Measurements from ENCODE around the gene OR10P1.

OR10P1 gene

DNA sequence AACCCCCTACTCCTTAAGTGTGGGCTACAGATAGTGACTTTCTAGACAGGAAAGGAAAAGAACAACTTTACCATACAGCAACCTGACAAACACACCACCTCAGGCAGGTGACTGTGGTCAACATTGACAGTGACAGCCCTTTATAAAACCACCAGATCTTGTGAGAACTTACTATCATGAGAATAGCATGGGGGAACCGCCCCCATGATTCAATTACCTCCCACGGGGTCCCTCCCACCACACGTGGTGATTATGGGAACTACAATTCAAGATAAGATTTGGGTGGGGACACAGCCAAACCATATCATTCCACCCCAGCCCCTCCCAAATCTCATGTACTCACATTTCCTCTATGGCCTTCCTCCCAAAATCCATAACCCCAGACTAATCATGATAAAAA lies 16.3 kb downstream of the OR10P1 start:
- Histone ChIP-seq H3K27me3 (ENCODE audit: control insufficient read depth, insufficient read depth, low read length) (peaks cover 13% of the 10 kb centered on the region), H3K36me3 (ENCODE audit: insufficient read depth, low read length) (no peaks in the 10 kb centered on the region), H3K4me3 (ENCODE audit: low read length) (no peak overlapping the region), H3K9ac (ENCODE audit: low read depth, low read length) (no peak overlapping the region), H3K4me2 (ENCODE audit: low read length) (no peak overlapping the region), H3K9me3 (replicated peaks; ENCODE audit: low read length) (no peaks in the 10 kb centered on the region), H3K4me1 (ENCODE audit: control insufficient read depth, insufficient read depth, low read length) (no peaks in the 10 kb centered on the region)

DNA sequence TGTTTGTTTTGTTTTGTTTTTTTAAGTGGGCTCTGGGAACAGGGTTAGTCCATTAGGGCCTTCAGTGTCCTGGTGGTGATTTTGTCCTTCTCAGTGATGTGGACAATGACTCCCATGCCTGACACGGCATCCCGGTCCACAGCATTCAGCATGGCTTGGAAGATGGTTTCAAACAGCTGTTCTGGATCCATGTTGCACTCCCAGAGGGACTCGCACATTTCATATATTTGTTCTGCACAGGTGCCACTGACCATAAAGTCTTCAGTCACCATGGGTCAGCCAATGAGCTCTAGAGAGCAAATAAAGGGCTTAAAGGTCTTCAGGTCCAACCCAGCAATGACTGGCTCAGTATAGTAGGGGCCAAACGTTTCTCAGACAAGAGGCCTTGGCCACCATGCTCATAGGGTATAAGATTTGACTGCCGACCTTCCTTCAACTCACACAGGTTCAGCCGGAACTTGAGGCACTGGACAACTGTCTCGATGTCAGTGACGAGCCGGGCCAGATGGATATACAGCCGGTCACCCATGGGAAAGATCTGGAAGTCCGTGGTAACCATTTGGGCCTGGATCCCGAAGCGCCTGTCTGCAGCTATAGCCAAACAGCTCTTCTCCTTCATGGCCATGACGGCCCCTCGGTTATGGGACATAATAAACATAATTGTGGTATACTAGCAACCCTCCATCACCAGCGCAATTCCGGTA lies 18.0 kb downstream of the OR10P1 start:
- Histone ChIP-seq H3K9ac (ENCODE audit: low read depth, low read length) (no peak overlapping the region), H3K27me3 (ENCODE audit: control insufficient read depth, insufficient read depth, low read length) (peaks cover 13% of the 10 kb centered on the region), H3K4me3 (ENCODE audit: low read length) (no peak overlapping the region), H3K36me3 (ENCODE audit: insufficient read depth, low read length) (no peaks in the 10 kb centered on the region), H3K9me3 (replicated peaks; ENCODE audit: low read length) (no peaks in the 10 kb centered on the region), H3K4me1 (ENCODE audit: control insufficient read depth, insufficient read depth, low read length) (peaks cover 9% of the 10 kb centered on the region), H3K4me2 (ENCODE audit: low read length) (no peak overlapping the region)

DNA sequence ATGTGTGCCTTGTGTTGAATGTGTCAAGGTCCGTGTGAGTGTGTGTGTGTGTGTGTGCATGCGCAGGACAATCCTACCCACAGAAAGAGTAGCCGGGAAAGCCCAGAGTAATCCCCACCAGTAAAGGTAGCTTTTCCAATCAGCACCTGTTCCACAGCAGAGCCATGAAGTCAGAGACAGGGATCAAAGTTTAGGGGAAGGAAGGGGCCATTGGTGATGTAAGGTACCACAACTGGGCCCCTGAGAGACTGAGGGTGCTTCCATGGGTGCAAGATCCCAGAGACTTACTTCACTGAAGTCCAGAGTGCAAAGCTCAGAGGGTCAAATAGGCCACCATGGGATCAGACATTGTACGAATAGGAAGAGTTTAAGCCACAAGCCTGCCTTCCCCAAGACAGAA lies 20.5 kb downstream of the OR10P1 start:
- Histone ChIP-seq H3K4me3 (ENCODE audit: low read length) (no peak overlapping the region), H3K27me3 (ENCODE audit: control insufficient read depth, insufficient read depth, low read length) (peaks cover 13% of the 10 kb centered on the region), H3K4me1 (ENCODE audit: control insufficient read depth, insufficient read depth, low read length) (peaks cover 15% of the 10 kb centered on the region), H3K9me3 (replicated peaks; ENCODE audit: low read length) (no peaks in the 10 kb centered on the region), H3K9ac (ENCODE audit: low read depth, low read length) (no peak overlapping the region), H3K36me3 (ENCODE audit: insufficient read depth, low read length) (no peaks in the 10 kb centered on the region), H3K4me2 (ENCODE audit: low read length) (no peak overlapping the region)

DNA sequence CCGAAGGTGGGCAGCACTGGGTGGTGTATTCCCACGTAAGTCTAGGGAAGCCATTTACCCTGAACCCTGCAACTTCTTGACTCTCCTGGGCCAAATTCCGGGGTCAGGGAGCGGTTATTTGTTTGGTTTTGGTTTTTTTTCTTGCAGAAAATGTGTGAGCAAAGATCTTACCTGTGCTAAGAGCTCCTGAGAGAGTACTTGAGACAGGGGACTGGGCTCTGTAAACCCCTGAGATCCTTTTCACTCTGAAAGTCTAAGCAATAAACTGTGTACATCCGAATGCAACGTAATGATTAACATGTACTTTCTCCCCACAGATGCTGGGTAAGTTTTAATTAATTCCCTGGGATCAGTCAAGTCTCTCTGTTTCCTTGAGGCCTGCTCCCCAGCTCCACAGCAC lies 21.5 kb downstream of the OR10P1 start:
- H3K4me3 ChIP-seq (ENCODE audit: low read length): no peak overlapping the region

DNA sequence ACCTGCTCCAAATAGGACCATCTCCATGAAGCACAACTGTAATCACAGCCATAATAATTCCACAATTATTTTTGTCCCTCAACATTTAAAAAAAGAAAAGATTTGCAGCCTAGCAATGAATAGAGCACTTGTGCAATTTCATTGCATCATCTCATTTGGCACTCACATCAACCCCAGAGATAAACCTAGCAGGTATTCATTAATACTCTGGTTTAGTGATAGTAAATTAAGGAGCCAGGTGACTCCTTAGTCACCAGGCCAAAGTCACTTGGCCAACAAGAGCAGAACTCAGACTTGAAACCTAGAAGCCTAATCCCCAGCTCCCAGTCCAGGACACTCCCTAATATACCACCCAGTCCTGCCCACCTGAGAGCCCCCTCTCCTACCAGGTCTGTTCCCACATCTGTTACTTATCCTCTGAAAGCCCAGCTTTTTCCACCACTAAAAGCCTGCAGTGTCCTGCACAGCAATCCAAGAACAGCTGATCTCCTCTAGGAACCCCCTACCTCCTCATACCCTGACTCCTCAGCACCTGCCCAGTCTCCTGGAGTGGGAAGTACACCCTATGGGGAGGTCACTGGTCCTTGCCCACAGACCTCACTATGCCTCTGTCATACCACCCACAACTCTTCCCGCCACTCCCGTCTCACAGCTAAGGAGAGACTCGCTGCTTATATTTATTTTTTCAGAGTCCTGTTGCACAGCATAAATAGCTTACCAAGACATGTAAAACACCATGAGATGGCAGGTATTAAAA lies 22.1 kb downstream of the OR10P1 start:
- Histone ChIP-seq H3K9ac (ENCODE audit: low read depth, low read length) (no peak overlapping the region), H3K4me1 (ENCODE audit: control insufficient read depth, insufficient read depth, low read length) (peaks cover 15% of the 10 kb centered on the region), H3K36me3 (ENCODE audit: insufficient read depth, low read length) (no peaks in the 10 kb centered on the region), H3K4me3 (ENCODE audit: low read length) (no peak overlapping the region), H3K4me2 (ENCODE audit: low read length) (no peak overlapping the region), H3K9me3 (replicated peaks; ENCODE audit: low read length) (no peaks in the 10 kb centered on the region), H3K27me3 (ENCODE audit: control insufficient read depth, insufficient read depth, low read length) (peaks cover 15% of the 10 kb centered on the region)

More for the DNA sequence above, 21.5 kb downstream of the OR10P1 start:
- H3K9ac ChIP-seq (ENCODE audit: low read depth, low read length): no peak overlapping the region
- H3K4me1 ChIP-seq (ENCODE audit: control insufficient read depth, insufficient read depth, low read length): peaks cover 15% of the 10 kb centered on the region
- peaks cover 15% of the 10 kb centered on the region for H3K27me3 ChIP-seq (ENCODE audit: control insufficient read depth, insufficient read depth, low read length)
- no peaks in the 10 kb centered on the region for H3K36me3 ChIP-seq (ENCODE audit: insufficient read depth, low read length)
- H3K9me3 ChIP-seq (replicated peaks; ENCODE audit: low read length): no peaks in the 10 kb centered on the region
- no peak overlapping the region for H3K4me2 ChIP-seq (ENCODE audit: low read length)

DNA sequence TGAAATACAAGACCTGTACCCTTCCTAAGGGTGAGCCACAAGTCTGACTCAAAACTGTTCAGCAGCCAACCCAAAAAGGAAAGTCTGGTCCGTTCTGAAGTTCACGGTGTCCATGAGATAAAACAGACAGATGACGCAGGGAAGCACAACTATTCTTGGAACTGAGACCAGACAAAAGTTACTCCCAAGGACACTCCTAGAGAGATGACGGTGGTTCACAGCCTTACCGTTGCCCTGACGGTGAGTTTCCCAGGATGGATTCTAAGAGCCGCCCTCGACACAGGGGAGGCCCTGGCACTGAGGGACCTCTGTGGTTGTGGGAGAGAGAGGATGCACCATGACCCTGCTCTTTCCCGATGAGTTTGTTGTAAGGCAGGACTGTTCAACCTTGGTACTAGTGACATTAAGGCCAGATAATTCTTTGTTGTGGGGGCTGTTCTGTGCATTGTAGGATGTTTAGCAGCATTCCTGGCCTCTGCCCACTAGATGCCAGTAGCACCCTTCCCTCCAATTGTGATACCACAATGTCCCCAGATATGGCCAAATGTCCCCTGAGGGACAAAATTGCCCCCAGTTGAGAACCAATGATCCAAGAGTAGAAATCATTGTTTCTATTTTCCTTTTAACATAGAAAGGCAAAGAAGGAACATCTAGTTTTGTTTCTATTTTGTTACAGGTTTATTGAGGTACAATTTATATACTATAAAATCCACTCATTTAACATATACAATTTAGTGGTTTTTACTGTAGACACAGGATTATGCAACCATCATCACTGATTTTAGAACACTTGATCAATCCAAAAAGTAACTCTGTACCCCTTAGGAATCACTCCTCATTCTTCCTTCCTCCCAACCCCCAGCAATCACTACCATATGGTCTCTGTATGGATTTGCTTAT lies 23.0 kb downstream of the OR10P1 start:
- H3K9ac ChIP-seq (ENCODE audit: low read depth, low read length): no peak overlapping the region
- H3K4me1 ChIP-seq (ENCODE audit: control insufficient read depth, insufficient read depth, low read length): peaks cover 15% of the 10 kb centered on the region
- H3K4me2 ChIP-seq (ENCODE audit: low read length): peak overlapping the region; percentile 54
- no peaks in the 10 kb centered on the region for H3K9me3 ChIP-seq (replicated peaks; ENCODE audit: low read length)
- no peaks in the 10 kb centered on the region for H3K36me3 ChIP-seq (ENCODE audit: insufficient read depth, low read length)
- peaks cover 12% of the 10 kb centered on the region for H3K27me3 ChIP-seq (ENCODE audit: control insufficient read depth, insufficient read depth, low read length)
- H3K4me3 ChIP-seq (ENCODE audit: low read length): peak overlapping the region; percentile 21

DNA sequence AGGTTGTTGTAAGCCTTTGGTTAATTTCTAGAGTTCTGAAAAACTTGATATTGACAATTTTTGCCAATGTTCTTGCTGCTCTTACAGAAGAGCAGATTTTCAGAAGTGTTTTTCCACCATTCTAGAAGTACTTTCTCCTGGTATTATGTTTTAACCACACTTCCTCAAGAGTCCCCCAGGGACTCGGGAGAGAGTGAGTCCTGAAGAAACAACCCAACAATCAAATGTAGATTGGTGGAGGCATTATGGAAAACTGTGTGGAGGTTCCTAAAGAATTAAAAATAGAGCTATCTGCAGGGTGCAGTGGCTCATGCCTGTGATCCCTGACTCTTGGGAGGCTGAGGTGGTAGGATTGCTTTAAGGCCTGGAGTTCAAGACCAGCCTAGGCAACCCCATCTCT lies 26.7 kb downstream of the OR10P1 start:
- peaks cover 15% of the 10 kb centered on the region for H3K4me1 ChIP-seq (ENCODE audit: control insufficient read depth, insufficient read depth, low read length)
- no peak overlapping the region for H3K9ac ChIP-seq (ENCODE audit: low read depth, low read length)
- H3K9me3 ChIP-seq (replicated peaks; ENCODE audit: low read length): no peaks in the 10 kb centered on the region
- no peak overlapping the region for H3K4me2 ChIP-seq (ENCODE audit: low read length)
- H3K4me3 ChIP-seq (ENCODE audit: low read length): no peak overlapping the region
- H3K27me3 ChIP-seq (ENCODE audit: control insufficient read depth, insufficient read depth, low read length): peaks cover 2% of the 10 kb centered on the region
- no peaks in the 10 kb centered on the region for H3K36me3 ChIP-seq (ENCODE audit: insufficient read depth, low read length)

DNA sequence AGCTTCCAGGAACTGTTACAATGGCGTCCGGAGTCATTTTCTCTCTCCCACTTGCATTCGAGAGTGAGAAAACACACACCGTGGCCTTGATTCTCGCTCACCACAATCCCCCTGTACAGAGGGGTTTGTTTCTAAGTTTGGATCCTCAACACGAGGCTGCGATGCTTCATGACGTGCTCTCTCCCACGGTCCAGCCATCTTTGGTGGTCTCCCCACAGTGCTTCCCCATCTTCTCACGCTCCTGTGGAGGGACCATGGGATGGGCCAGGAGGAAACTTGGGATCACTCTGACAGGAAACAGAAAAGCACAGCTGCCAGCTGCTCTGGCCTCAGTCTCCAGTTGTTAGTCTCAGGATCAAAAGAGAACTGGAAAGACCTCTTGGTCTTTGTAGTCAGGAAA lies 28.1 kb downstream of the OR10P1 start:
- no peak overlapping the region for H3K9ac ChIP-seq (ENCODE audit: low read depth, low read length)
- H3K4me3 ChIP-seq (ENCODE audit: low read length): no peak overlapping the region
- no peaks in the 10 kb centered on the region for H3K9me3 ChIP-seq (replicated peaks; ENCODE audit: low read length)
- peaks cover 5% of the 10 kb centered on the region for H3K4me1 ChIP-seq (ENCODE audit: control insufficient read depth, insufficient read depth, low read length)
- peaks cover 2% of the 10 kb centered on the region for H3K27me3 ChIP-seq (ENCODE audit: control insufficient read depth, insufficient read depth, low read length)
- H3K36me3 ChIP-seq (ENCODE audit: insufficient read depth, low read length): no peaks in the 10 kb centered on the region
- no peak overlapping the region for H3K4me2 ChIP-seq (ENCODE audit: low read length)

DNA sequence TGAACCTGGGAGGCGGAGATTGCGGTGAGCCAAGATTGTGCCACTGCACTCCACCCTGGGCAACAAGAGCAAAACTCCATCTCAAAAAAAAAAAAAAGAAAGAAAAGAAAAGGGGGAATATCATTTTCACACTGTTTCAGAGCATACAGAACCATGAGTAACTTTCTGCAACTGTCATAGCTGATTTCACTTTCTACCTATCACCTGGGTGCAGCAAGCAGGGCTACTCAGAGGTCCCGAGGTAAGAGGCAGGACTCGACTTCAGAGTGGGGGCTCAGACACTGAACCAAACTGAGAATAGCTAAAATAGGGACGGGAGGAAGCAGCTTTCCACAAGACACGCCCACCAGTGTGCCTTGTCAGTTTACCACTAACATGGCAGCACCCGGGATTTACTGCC lies 29.8 kb downstream of the OR10P1 start:
- H3K4me3 ChIP-seq (ENCODE audit: low read length): no peak overlapping the region
- no peaks in the 10 kb centered on the region for H3K36me3 ChIP-seq (ENCODE audit: insufficient read depth, low read length)
- H3K27me3 ChIP-seq (ENCODE audit: control insufficient read depth, insufficient read depth, low read length): peaks cover 2% of the 10 kb centered on the region
- no peak overlapping the region for H3K9ac ChIP-seq (ENCODE audit: low read depth, low read length)
- H3K9me3 ChIP-seq (replicated peaks; ENCODE audit: low read length): no peaks in the 10 kb centered on the region
- no peak overlapping the region for H3K4me2 ChIP-seq (ENCODE audit: low read length)
- no peaks in the 10 kb centered on the region for H3K4me1 ChIP-seq (ENCODE audit: control insufficient read depth, insufficient read depth, low read length)

DNA sequence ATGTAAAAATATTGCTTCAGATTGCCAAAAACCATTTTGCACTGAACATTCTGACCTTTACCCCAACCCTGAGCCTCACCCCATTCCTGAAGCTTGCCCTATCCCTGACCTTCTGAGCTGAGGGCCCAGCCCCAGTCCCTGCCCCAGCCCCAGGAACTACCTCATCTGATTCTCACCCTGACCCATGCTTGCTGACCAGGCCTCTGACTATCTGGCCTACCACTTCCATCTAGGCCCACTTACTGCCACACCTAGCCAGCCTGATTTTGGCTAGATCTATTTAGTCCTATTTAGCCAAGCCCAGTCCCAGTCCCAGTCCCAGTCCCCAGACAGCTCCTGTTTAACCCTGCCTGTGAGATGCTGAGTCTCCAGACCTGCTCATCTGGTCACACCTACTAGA lies 33.6 kb downstream of the OR10P1 start:
- Histone ChIP-seq H3K36me3 (ENCODE audit: insufficient read depth, low read length) (no peaks in the 10 kb centered on the region), H3K4me1 (ENCODE audit: control insufficient read depth, insufficient read depth, low read length) (no peaks in the 10 kb centered on the region), H3K4me3 (ENCODE audit: low read length) (no peak overlapping the region), H3K9me3 (replicated peaks; ENCODE audit: low read length) (no peaks in the 10 kb centered on the region), H3K9ac (ENCODE audit: low read depth, low read length) (no peak overlapping the region), H3K4me2 (ENCODE audit: low read length) (no peak overlapping the region), H3K27me3 (ENCODE audit: control insufficient read depth, insufficient read depth, low read length) (no peaks in the 10 kb centered on the region)

DNA sequence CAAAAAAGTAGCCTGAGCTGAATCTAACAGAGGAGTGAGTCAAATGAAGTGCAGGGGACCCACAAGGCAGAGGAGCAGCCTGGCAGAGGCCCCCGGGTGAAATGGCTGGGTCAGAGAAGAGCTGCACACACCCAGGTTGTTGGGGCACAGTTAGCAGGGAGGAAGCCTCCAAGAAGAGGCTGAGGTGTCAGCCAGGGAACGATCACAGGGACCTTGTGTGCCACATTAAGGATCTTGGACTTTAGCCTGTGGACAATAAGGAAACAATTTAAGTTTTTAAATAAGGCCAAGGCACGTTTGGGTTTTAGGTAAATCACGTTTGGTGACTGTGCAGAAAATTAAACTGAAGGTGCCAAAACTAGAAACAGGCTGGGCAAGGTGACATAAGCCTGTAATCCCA lies 35.1 kb downstream of the OR10P1 start:
- no peak overlapping the region for H3K4me3 ChIP-seq (ENCODE audit: low read length)
- no peaks in the 10 kb centered on the region for H3K9me3 ChIP-seq (replicated peaks; ENCODE audit: low read length)
- no peak overlapping the region for H3K4me2 ChIP-seq (ENCODE audit: low read length)
- no peaks in the 10 kb centered on the region for H3K27me3 ChIP-seq (ENCODE audit: control insufficient read depth, insufficient read depth, low read length)
- no peaks in the 10 kb centered on the region for H3K4me1 ChIP-seq (ENCODE audit: control insufficient read depth, insufficient read depth, low read length)
- no peak overlapping the region for H3K9ac ChIP-seq (ENCODE audit: low read depth, low read length)
- H3K36me3 ChIP-seq (ENCODE audit: insufficient read depth, low read length): no peaks in the 10 kb centered on the region

Data from skeletal muscle satellite cell (primary cell).